Fibroblast of mammary gland (primary cell): Measurements from ENCODE around the gene AFF3.

ENCODE experiments used
- DNase-seq: peaks from one replicate; pipeline ENCODE4 v3.0.0-alpha.2; 2010; ENCODE audit warnings: low read depth
- H3K4me3 ChIP-seq: 2 replicates; pipeline ENCODE4 v1.5.1; 2011; ENCODE audit warnings: low read depth, mild to moderate bottlenecking, low read length, moderate library complexity; ENCODE audit not compliant: control insufficient read depth
- CTCF ChIP-seq: conservative IDR thresholded peaks from 2 replicates; pipeline ENCODE4 v1.5.1; 2011; ENCODE audit warnings: low read depth, low read length, inconsistent platforms; ENCODE audit not compliant: control insufficient read depth, insufficient read depth

Gene AFF3

GRCh38 chr2:99960291-99960690 is 182.1 kb downstream of the AFF3 start:
- TF ChIP-seq CTCF, result no peak
- DNase-seq, result no peak
- no peak overlapping the region for H3K4me3 ChIP-seq

- H3K4me3 ChIP-seq, result no peak overlapping the region
- no peak for DNase-seq
- TF ChIP-seq CTCF, result no peak
These were observed 183.0 kb downstream of the AFF3 start for GRCh38 chr2:99959261-99960014.

- TF ChIP-seq CTCF, result no peak
- no peak overlapping the region for H3K4me3 ChIP-seq
- peak; percentile 23 for DNase-seq
These were observed 184.9 kb downstream of the AFF3 start for GRCh38 chr2:99957332-99958133.

GRCh38 chr2:99956232-99957030 is 186.0 kb downstream of the AFF3 start:
- H3K4me3 ChIP-seq, result no peak overlapping the region
- no peak for TF ChIP-seq CTCF
- no peak for DNase-seq

GRCh38 chr2:99953750-99954149 is 188.6 kb downstream of the AFF3 start:
- no peak for DNase-seq
- no peak overlapping the region for H3K4me3 ChIP-seq
- TF ChIP-seq CTCF, result no peak

GRCh38 chr2:99949963-99950362 is 192.4 kb downstream of the AFF3 start:
- TF ChIP-seq CTCF, result no peak
- no peak for DNase-seq
- no peak overlapping the region for H3K4me3 ChIP-seq
